ENCODE results near the gene MEIG1.
A peak's percentile ranks its signal among the peaks of the same experiment; 100 is the strongest.

Gene MEIG1, protein sequence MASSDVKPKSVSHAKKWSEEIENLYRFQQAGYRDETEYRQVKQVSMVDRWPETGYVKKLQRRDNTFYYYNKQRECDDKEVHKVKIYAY

DNA sequence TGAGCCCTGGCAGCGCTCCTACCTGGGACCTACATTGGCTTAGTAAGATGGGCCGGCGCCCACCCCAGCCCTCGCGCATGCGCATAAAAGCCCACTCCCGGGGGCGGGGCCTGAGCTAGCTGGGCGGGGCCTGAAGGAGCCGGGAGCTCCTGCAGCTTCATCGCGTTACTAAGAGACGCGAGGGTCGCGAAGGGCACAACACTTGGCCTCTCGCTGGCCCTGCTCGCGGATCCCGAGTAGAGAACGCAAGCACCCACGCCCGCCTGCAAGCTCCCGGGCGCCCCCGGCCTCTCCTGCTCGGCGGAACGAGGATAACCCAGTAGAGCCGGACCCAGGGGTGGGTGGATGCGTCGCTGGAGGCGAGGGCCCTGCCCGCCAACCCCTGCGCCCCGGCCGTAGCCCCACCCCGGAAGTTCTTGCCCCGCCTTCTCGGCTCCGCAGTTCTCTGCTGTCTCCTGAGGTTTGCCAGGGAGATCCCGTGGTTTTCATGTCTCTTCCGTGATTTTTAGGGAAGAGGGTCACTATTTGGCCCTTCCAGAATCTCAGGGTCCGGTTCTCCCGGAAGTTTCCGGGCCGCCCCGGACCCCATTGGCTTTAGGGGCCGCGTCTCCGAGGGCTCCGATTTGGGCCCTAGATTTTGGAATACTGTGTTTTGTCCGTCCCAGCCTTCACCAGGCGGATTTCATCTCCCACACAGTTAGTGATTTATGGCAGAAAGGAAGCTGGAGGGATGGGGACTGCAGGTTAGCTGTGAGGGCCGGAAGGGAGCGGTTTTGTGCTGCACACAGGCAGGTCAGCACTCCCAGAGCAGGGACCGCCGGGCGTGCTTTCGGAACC, at the start of gene MEIG1:
Gene MEIG1 (plus strand): TSS at position 168 of the 837 bp plus-strand sequence. CDS start 7,081 bp downstream, outside the sequence.
- TF ChIP-seq CTCF (IDR thresholded peaks at IDR 0.05; ENCODE audit: low read length, missing control alignments) = no peak
- peak; percentile 95 for DNase-seq (ENCODE audit: low read depth)
- H3K4me3 ChIP-seq (replicated peaks; ENCODE audit: low read depth, low read length) = peak within 1 kb of the TSS; percentile 71

GRCh38 chr10:14910953-14911352, 48.2 kb upstream of the MEIG1 start:
- no peak for DNase-seq (ENCODE audit: low read depth)
- no peak for TF ChIP-seq CTCF (IDR thresholded peaks at IDR 0.05; ENCODE audit: low read length, missing control alignments)
- H3K4me3 ChIP-seq (replicated peaks; ENCODE audit: low read depth, low read length) = no peak overlapping the region

DNA sequence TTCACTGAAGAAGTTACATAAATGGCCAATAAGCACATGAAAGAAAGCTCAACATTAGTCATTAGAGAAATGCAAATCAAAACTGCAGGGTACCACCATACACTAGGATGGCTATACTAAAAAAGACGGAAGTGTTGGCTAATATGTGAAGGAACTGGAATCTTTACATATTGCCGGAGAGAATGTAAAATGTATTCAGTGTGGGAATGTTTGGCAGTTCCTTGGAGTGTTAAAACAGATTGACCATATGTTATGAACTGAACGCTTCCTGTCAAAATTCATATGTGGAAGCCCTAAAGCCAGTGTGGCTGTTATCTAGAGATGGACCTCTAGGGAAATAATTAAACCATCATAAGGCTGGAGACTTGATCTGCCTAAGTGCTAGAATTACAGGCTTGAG, 47.4 kb upstream of the MEIG1 start:
- no peak for TF ChIP-seq CTCF (IDR thresholded peaks at IDR 0.05; ENCODE audit: low read length, missing control alignments)
- H3K4me3 ChIP-seq (replicated peaks; ENCODE audit: low read depth, low read length) = no peak overlapping the region
- DNase-seq (ENCODE audit: low read depth) = no peak

DNA sequence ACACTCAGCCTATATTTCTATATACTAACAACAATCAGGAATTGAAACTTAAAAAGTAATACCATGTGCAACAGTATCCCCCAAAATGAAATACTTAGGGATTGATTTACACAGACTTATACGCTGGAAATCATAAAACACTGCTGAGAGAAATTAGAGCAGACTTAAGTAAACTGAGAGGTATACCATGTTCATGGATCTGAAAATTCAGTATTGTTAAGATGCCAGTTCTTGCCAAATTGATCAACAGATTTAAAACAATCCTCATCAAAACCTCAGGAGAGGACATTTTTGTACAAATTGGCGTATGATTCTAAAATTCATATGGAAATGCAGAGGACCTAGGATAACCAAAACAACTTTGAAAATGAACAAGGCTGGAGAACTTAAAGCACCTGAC, 42.6 kb upstream of the MEIG1 start:
- no peak for DNase-seq (ENCODE audit: low read depth)
- no peak overlapping the region for H3K4me3 ChIP-seq (replicated peaks; ENCODE audit: low read depth, low read length)
- no peak for TF ChIP-seq CTCF (IDR thresholded peaks at IDR 0.05; ENCODE audit: low read length, missing control alignments)

GRCh38 chr10:14917827-14918226, 41.4 kb upstream of the MEIG1 start:
- no peak overlapping the region for H3K4me3 ChIP-seq (replicated peaks; ENCODE audit: low read depth, low read length)
- TF ChIP-seq CTCF (IDR thresholded peaks at IDR 0.05; ENCODE audit: low read length, missing control alignments) = no peak
- no peak for DNase-seq (ENCODE audit: low read depth)

- no peak for DNase-seq (ENCODE audit: low read depth)
- TF ChIP-seq CTCF (IDR thresholded peaks at IDR 0.05; ENCODE audit: low read length, missing control alignments) = no peak
- H3K4me3 ChIP-seq (replicated peaks; ENCODE audit: low read depth, low read length) = no peak overlapping the region
These were observed 40.2 kb upstream of the MEIG1 start for GRCh38 chr10:14918964-14919363.

DNA sequence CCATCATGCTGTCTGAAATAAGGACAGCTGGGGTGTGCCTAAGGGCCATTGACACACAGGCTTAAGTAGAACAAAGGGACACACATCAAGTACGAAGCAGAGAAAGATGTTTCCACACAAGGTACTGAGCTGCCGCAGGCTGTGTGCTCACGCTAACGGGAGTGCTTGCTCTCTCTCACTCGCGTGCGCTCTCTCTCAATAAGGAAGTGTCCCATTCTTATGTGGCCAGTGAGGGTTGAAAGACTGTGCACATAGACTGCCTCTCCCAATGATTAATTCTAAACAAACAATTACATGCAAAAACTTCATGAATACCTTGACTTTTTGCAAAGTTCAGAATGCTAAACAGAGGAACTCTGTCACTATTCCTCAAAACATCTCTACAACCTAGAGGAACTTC, 35.2 kb upstream of the MEIG1 start:
- TF ChIP-seq CTCF (IDR thresholded peaks at IDR 0.05; ENCODE audit: low read length, missing control alignments) = no peak
- no peak for DNase-seq (ENCODE audit: low read depth)
- no peak overlapping the region for H3K4me3 ChIP-seq (replicated peaks; ENCODE audit: low read depth, low read length)
